ENCODE results near the gene SPTBN2.
"Not testable (repeated sequence)": the region's sequence is repeated elsewhere in the genome, so short reads cannot be mapped to it uniquely, and the experiment has no call there.

SPTBN2 gene

GRCh38 chr11:66725114-66725513 is 3.9 kb downstream of the SPTBN2 start:
- DNase-seq (ENCODE audit: low read depth in 2 of 3, low spot score in 1 of 3): no peak

- DNase-seq (ENCODE audit: low read depth in 2 of 3, low spot score in 1 of 3): not testable (repeated sequence)
Observed at GRCh38 chr11:66724167-66724566, 4.8 kb downstream of the SPTBN2 start.

GRCh38 chr11:66723693-66724092 is 5.3 kb downstream of the SPTBN2 start:
- DNase-seq (ENCODE audit: low read depth in 2 of 3, low spot score in 1 of 3): no peak

- DNase-seq (ENCODE audit: low read depth in 2 of 3, low spot score in 1 of 3): no peak
Observed at GRCh38 chr11:66722745-66723651, 6.0 kb downstream of the SPTBN2 start.

GRCh38 chr11:66721939-66722338 is 7.1 kb downstream of the SPTBN2 start:
- no peak for DNase-seq (ENCODE audit: low read depth in 2 of 3, low spot score in 1 of 3)

- no peak for DNase-seq (ENCODE audit: low read depth in 2 of 3, low spot score in 1 of 3)
Observed at GRCh38 chr11:66720899-66721470, 8.0 kb downstream of the SPTBN2 start.

- DNase-seq (ENCODE audit: low read depth in 2 of 3, low spot score in 1 of 3): peak; percentile 26 to 50 (median 45)
Observed at GRCh38 chr11:66720223-66720898, 8.7 kb downstream of the SPTBN2 start.

GRCh38 chr11:66719111-66719872 is 9.7 kb downstream of the SPTBN2 start:
- DNase-seq (ENCODE audit: low read depth in 2 of 3, low spot score in 1 of 3): no peak

GRCh38 chr11:66718320-66718971 is 10.6 kb downstream of the SPTBN2 start:
- DNase-seq (ENCODE audit: low read depth in 2 of 3, low spot score in 1 of 3): no peak

- no peak for DNase-seq (ENCODE audit: low read depth in 2 of 3, low spot score in 1 of 3)
Observed at GRCh38 chr11:66717925-66718319, 11.1 kb downstream of the SPTBN2 start.

- no peak for DNase-seq (ENCODE audit: low read depth in 2 of 3, low spot score in 1 of 3)
Observed at GRCh38 chr11:66716996-66717395, 12.0 kb downstream of the SPTBN2 start.

GRCh38 chr11:66715346-66716085 is 13.5 kb downstream of the SPTBN2 start:
- DNase-seq (ENCODE audit: low read depth in 2 of 3, low spot score in 1 of 3): no peak

GRCh38 chr11:66713746-66714480 is 15.1 kb downstream of the SPTBN2 start:
- DNase-seq (ENCODE audit: low read depth in 2 of 3, low spot score in 1 of 3): no peak

GRCh38 chr11:66710384-66710930 is 18.6 kb downstream of the SPTBN2 start:
- DNase-seq (ENCODE audit: low read depth in 2 of 3, low spot score in 1 of 3): no peak

- no peak for DNase-seq (ENCODE audit: low read depth in 2 of 3, low spot score in 1 of 3)
Observed at GRCh38 chr11:66708701-66709100, 20.3 kb downstream of the SPTBN2 start.

GRCh38 chr11:66708094-66708493 is 20.9 kb downstream of the SPTBN2 start:
- DNase-seq (ENCODE audit: low read depth in 2 of 3, low spot score in 1 of 3): no peak

GRCh38 chr11:66707486-66707885 is 21.5 kb downstream of the SPTBN2 start:
- no peak for DNase-seq (ENCODE audit: low read depth in 2 of 3, low spot score in 1 of 3)

GRCh38 chr11:66706989-66707388 is 22.0 kb downstream of the SPTBN2 start:
- no peak for DNase-seq (ENCODE audit: low read depth in 2 of 3, low spot score in 1 of 3)

Data from stimulated activated CD4-positive, alpha-beta T cell treated with anti-CD3 and anti-CD28 coated beads, Interleukin-12 subunit alpha, Interleukin-12 subunit beta, amount 100 ng/mL, for 48 hours (primary cell).